H1 (cell line): Measurements from ENCODE around the gene PASK. TPM values are rescaled to one million over a fixed set of nuclear protein-coding genes. Genes with fewer than 3 reads are reported as not detected.

Experiments used
- CTCF ChIA-PET: fragments of 300-600 bp; sonication (Branson Sonifier 250); formaldehyde crosslinking; loops from one replicate; lab custom pipeline; 2021; ENCODE audit not compliant: partially characterized antibody; lab: Charles Lee
- POLR2A ChIA-PET: fragments of 300-600 bp; sonication (Branson Sonifier 250); formaldehyde crosslinking; loops from one replicate; lab custom pipeline; 2021; ENCODE audit warnings: inconsistent platforms; ENCODE audit not compliant: partially characterized antibody; lab: Charles Lee
- DNase-seq, 2 experiments: peaks; one replicate each; pipeline versions ENCODE4 v3.0.0 to v3.0.0-alpha.2; 2010 to 2022; ENCODE audit warnings: low spot score in 2 of 2, low read depth in 1 of 2, mixed read lengths in 1 of 2
- FAIRE-seq: peaks from 2 replicates; lab custom pipeline; 2011; peaks lifted over from hg19 to GRCh38; lab: Jason Lieb, UNC
- H2AFZ ChIP-seq: 2 replicates; pipeline ENCODE4 v1.8.1; 2012; ENCODE audit warnings: low read length, inconsistent platforms
- H2AK5ac ChIP-seq: 2 replicates; pipeline ENCODE4 v1.6.1; 2013; ENCODE audit warnings: low read depth, low read length
- H2BK120ac ChIP-seq: replicated peaks from 2 replicates; pipeline ENCODE3; 2013; ENCODE audit warnings: low read depth, low read length, inconsistent platforms
- H2BK12ac ChIP-seq: 2 replicates; pipeline ENCODE4 v1.6.1; 2013; ENCODE audit warnings: low read depth, low read length
- H2BK15ac ChIP-seq: 2 replicates; pipeline ENCODE4 v1.6.1; 2013; ENCODE audit warnings: low read length
- H2BK20ac ChIP-seq: 2 replicates; pipeline ENCODE4 v1.6.1; 2013; ENCODE audit warnings: low read length
- H2BK5ac ChIP-seq: 2 replicates; pipeline ENCODE4 v1.6.1; 2013; ENCODE audit warnings: low read depth, low read length
- H3K14ac ChIP-seq: 2 replicates; pipeline ENCODE4 v1.6.1; 2013; ENCODE audit warnings: inconsistent platforms; ENCODE audit not compliant: insufficient read length
- H3K18ac ChIP-seq: 2 replicates; pipeline ENCODE4 v1.6.1; 2013; ENCODE audit warnings: low read length; ENCODE audit errors: extremely low read depth
- H3K23ac ChIP-seq: 2 replicates; pipeline ENCODE4 v1.6.1; 2013; ENCODE audit warnings: inconsistent platforms; ENCODE audit not compliant: insufficient read length
- H3K23me2 ChIP-seq: 2 replicates; pipeline ENCODE4 v1.6.1; 2013; ENCODE audit warnings: low read depth, low read length
- H3K27ac ChIP-seq: 2 replicates; pipeline ENCODE4 v1.6.1; 2011; ENCODE audit warnings: low read depth, low read length, inconsistent platforms
- H3K27me3 ChIP-seq, 4 experiments: replicated peaks in 1 of 4; 1 replicate in 1 of 4; 2 replicates in 3 of 4; pipeline versions ENCODE4 v1.6.1 to v1.8.1; 2011 to 2013; ENCODE audit warnings: low read length in 3 of 4, mild to moderate bottlenecking in 3 of 4, inconsistent platforms in 2 of 4, mixed read lengths in 2 of 4, moderate library complexity in 1 of 4; ENCODE audit not compliant: control insufficient read depth in 3 of 4, insufficient read depth in 3 of 4; ENCODE audit errors: extremely low read depth in 1 of 4
- H3K36me3 ChIP-seq, 4 experiments: 2 replicates each; pipeline versions ENCODE4 v1.6.1 to v1.8.1; 2011 to 2013; ENCODE audit warnings: mild to moderate bottlenecking in 4 of 4, low read length in 3 of 4, moderate library complexity in 2 of 4, control low read depth in 1 of 4, inconsistent platforms in 1 of 4; ENCODE audit not compliant: insufficient read depth in 4 of 4, control insufficient read depth in 2 of 4
- H3K4ac ChIP-seq: replicated peaks from 2 replicates; pipeline ENCODE3; 2013; ENCODE audit warnings: low read length, low read depth, mixed read lengths, inconsistent platforms; ENCODE audit not compliant: insufficient read length
- H3K4me1 ChIP-seq, 4 experiments: replicated peaks in 1 of 4; 1 replicate in 1 of 4; 2 replicates in 3 of 4; pipeline versions ENCODE4 v1.6.1 to v1.8.1; 2011 to 2013; ENCODE audit warnings: low read length in 3 of 4, inconsistent platforms in 2 of 4, mixed read lengths in 1 of 4; ENCODE audit not compliant: insufficient read depth in 4 of 4, control insufficient read depth in 3 of 4
- H3K4me2 ChIP-seq, 2 experiments: 2 replicates each; pipeline versions ENCODE4 v1.6.1 to v1.8.1; 2011 to 2013; ENCODE audit warnings: low read depth in 2 of 2, low read length in 2 of 2, control low read depth in 1 of 2, inconsistent platforms in 1 of 2, mild to moderate bottlenecking in 1 of 2; ENCODE audit not compliant: insufficient read depth in 1 of 2
- H3K4me3 ChIP-seq, 4 experiments: fragments of 200-600, 300-600 bp in 1 of 4; sonication (generic), shearing (Covaris generic), sonication (Bioruptor Twin) in 1 of 4; 2 replicates each; pipeline versions ENCODE4 v1.5.1 to v1.8.1; 2011 to 2016; ENCODE audit warnings: low read length in 4 of 4, low read depth in 3 of 4, control low read depth in 2 of 4, inconsistent platforms in 2 of 4, mild to moderate bottlenecking in 2 of 4, mixed read lengths in 1 of 4, moderate library complexity in 1 of 4; ENCODE audit not compliant: insufficient read depth in 2 of 4; ENCODE audit errors: extremely low read depth in 1 of 4
- H3K56ac ChIP-seq: replicated peaks from 2 replicates; pipeline ENCODE3; 2013; ENCODE audit warnings: low read depth, mild to moderate bottlenecking, mixed read lengths, low read length, inconsistent platforms; ENCODE audit not compliant: insufficient read length
- H3K79me1 ChIP-seq: 2 replicates; pipeline ENCODE4 v1.6.1; 2013; ENCODE audit warnings: low read depth, low read length, control low read depth
- H3K79me2 ChIP-seq, 2 experiments: 2 replicates each; pipeline versions ENCODE4 v1.6.1 to v1.8.1; 2012 to 2013; ENCODE audit warnings: low read length in 2 of 2, mild to moderate bottlenecking in 2 of 2, inconsistent platforms in 1 of 2; ENCODE audit not compliant: insufficient read depth in 2 of 2, control insufficient read depth in 1 of 2
- H3K9ac ChIP-seq, 4 experiments: replicated peaks in 1 of 4; 1 replicate in 1 of 4; 2 replicates in 3 of 4; pipeline versions ENCODE4 v1.6.1 to v1.8.1; 2011 to 2013; ENCODE audit warnings: low read depth in 3 of 4, low read length in 3 of 4, control low read depth in 2 of 4, mild to moderate bottlenecking in 2 of 4, moderate library complexity in 2 of 4, inconsistent platforms in 1 of 4; ENCODE audit errors: extremely low read depth in 1 of 4
- H3K9me3 ChIP-seq, 2 experiments: 2 replicates each; pipeline versions ENCODE4 v1.6.1 to v1.8.1; 2012 to 2013; ENCODE audit warnings: mild to moderate bottlenecking in 2 of 2, moderate library complexity in 2 of 2, control low read depth in 1 of 2, inconsistent platforms in 1 of 2, low read depth in 1 of 2, low read length in 1 of 2, mixed read lengths in 1 of 2; ENCODE audit not compliant: insufficient read depth in 2 of 2
- H4K20me1 ChIP-seq, 2 experiments: replicated peaks in 1 of 2; 2 replicates each; pipeline versions ENCODE3 to v1.8.1; 2011 to 2013; ENCODE audit warnings: inconsistent platforms in 2 of 2, low read length in 2 of 2, mild to moderate bottlenecking in 1 of 2; ENCODE audit not compliant: insufficient read depth in 2 of 2, control insufficient read depth in 1 of 2
- H4K5ac ChIP-seq: 2 replicates; pipeline ENCODE4 v1.6.1; 2013; ENCODE audit warnings: low read length, low read depth, mixed read lengths, inconsistent platforms; ENCODE audit not compliant: insufficient read length
- H4K8ac ChIP-seq: 2 replicates; pipeline ENCODE4 v1.8.0; 2013; ENCODE audit warnings: mild to moderate bottlenecking, moderate library complexity, low read length, inconsistent platforms; ENCODE audit not compliant: insufficient read depth; ENCODE audit errors: extremely low read depth
- H4K91ac ChIP-seq: replicated peaks from 2 replicates; pipeline ENCODE3; 2013; ENCODE audit warnings: low read length, mixed read lengths, inconsistent platforms; ENCODE audit not compliant: insufficient read length
- CEBPB ChIP-seq: IDR thresholded peaks from 2 replicates; pipeline ENCODE4 v1.6.1; 2012; ENCODE audit warnings: low read depth, low read length
- EGR1 ChIP-seq: IDR thresholded peaks from 2 replicates; pipeline ENCODE4 v1.6.1; 2011; ENCODE audit warnings: low read depth, low read length, borderline replicate concordance
- GABPA ChIP-seq: IDR thresholded peaks from 2 replicates; pipeline ENCODE4 v1.6.1; 2011; ENCODE audit warnings: mild to moderate bottlenecking, low read length, moderate library complexity, borderline replicate concordance; ENCODE audit not compliant: insufficient read depth
- TEAD4 ChIP-seq: IDR thresholded peaks from 2 replicates; pipeline ENCODE4 v1.6.1; 2012; ENCODE audit warnings: low read depth, low read length, inconsistent platforms, mixed read lengths
- WGBS, 2 experiments: shearing (Covaris generic) in 1 of 2; methylation state at CpG; one replicate each; pipeline versions ENCODE4 v1.1.6 to v1.1.7; 2013 to 2015; ENCODE audit warnings: low lambda C conversion rate in 2 of 2, mixed read lengths in 2 of 2, inconsistent platforms in 1 of 2, low coverage in 1 of 2, missing lambda C conversion rate in 1 of 2; ENCODE audit not compliant: insufficient replicate concordance in 2 of 2, insufficient coverage in 1 of 2, insufficient read length in 1 of 2; ENCODE audit errors: extremely low coverage in 1 of 2, missing lambda C conversion rate in 1 of 2; 5-methylcytosine and 5-hydroxymethylcytosine counted together
- polyA plus RNA-seq, 7 experiments: library from polyadenylated mRNA; depleted of rRNA in 3 of 7; stranded (reverse) in 5 of 7; unstranded in 2 of 7; fragments of >200 nt in 5 of 7; fragments of 200-250 nt in 2 of 7; gene quantifications; 1 replicate in 5 of 7; 2 replicates in 1 of 7; 4 replicates in 1 of 7; pipeline versions ENCODE4 v1.2.1 to v1.2.3, GENCODE V29; 2011 to 2013; ENCODE audit warnings: missing spikeins in 2 of 7, mixed read lengths in 2 of 7
- total RNA-seq: library from RNA; stranded (reverse); fragmentation: NEBNext Ultra II Directional; extraction: Animal tissue kit (Norgen Biotek cat#: 25700); gene quantifications from 2 replicates; pipeline ENCODE4 v1.2.1, GENCODE V29; 2021

The PASK gene
- total and polyA plus RNA-seq, 2 of the 8 experiments (the other 6 are each of a cell fraction or from before 2014, with no cell fraction given), result 20.5 to 66.1 TPM

GRCh38 chr2:241065355-241065803 lies 83.9 kb downstream of the PASK start:
- no peak overlapping the region for H2BK15ac ChIP-seq
- H3K9ac ChIP-seq, result no peak overlapping the region
- H2AFZ ChIP-seq, result no peak overlapping the region
- no peak overlapping the region for H2AK5ac ChIP-seq
- DNase-seq (no peak), FAIRE-seq (no peak)
- H4K8ac ChIP-seq, result no peak overlapping the region
- TF ChIP-seq EGR1, result no peak
- no peak for TF ChIP-seq CEBPB
- TF ChIP-seq GABPA, result no peak
- no peak for TF ChIP-seq TEAD4
- H3K9me3 ChIP-seq, result no peaks in the 10 kb centered on the region
- H2BK20ac ChIP-seq, result no peak overlapping the region
- H3K4ac ChIP-seq, result no peak overlapping the region
- H3K4me3 ChIP-seq, result no peak overlapping the region
- H3K27ac ChIP-seq, result no peak overlapping the region
- H4K91ac ChIP-seq, result no peak overlapping the region
- no peak overlapping the region for H3K23ac ChIP-seq
- no peak overlapping the region for H4K5ac ChIP-seq
- WGBS, 2 experiments, result 85% methylated on average over 22 of the region's 27 CpGs; no CpG with 5 or more reads in 1 of the 2 experiments
- no peak overlapping the region for H2BK5ac ChIP-seq
- no peak overlapping the region for H3K14ac ChIP-seq
- H3K27me3 ChIP-seq, result no peaks in the 10 kb centered on the region
- H2BK12ac ChIP-seq, result no peak overlapping the region
- no peak overlapping the region for H2BK120ac ChIP-seq
- no peaks in the 10 kb centered on the region for H4K20me1 ChIP-seq
- H3K4me1 ChIP-seq, result peaks cover 0 to 9% (median 2%) of the 10 kb centered on the region in 4 experiments; a peak in 3 of 7 replicates
- H3K18ac ChIP-seq, result no peak overlapping the region
- POLR2A ChIA-PET, result interaction anchor here (0.5 to 2.2 kb wide), 3 partner anchors 9 to 20 kb away, joined by 4 to 6 read pairs (median 5); no protein-coding TSS in a partner anchor
- no peaks in the 10 kb centered on the region for H3K36me3 ChIP-seq
- no peaks in the 10 kb centered on the region for H3K23me2 ChIP-seq
- CTCF ChIA-PET, result interaction anchor here (0.9 to 1.8 kb wide), 3 partner anchors 81 to 208 kb away, joined by 3 to 5 read pairs (median 5); no protein-coding TSS in a partner anchor
- H3K79me2 ChIP-seq, result no peaks in the 10 kb centered on the region
- no peak overlapping the region for H3K4me2 ChIP-seq
- H3K56ac ChIP-seq, result no peak overlapping the region
- no peaks in the 10 kb centered on the region for H3K79me1 ChIP-seq
